ENCODE results near the gene CPSF3.

The CPSF3 gene

GRCh38 chr2:9415516-9416169 is 7.8 kb upstream of the CPSF3 start:
- Histone ChIP-seq H4K20me1 (ENCODE audit: insufficient read depth, low read length, poor library complexity, severe bottlenecking) (no peaks in the 10 kb centered on the region), H3K36me3 (ENCODE audit: insufficient read depth, low read length) (no peaks in the 10 kb centered on the region; the same call in 1 of the 2 replicates), H3K27me3 (ENCODE audit: insufficient read depth, low read length, poor library complexity, severe bottlenecking) (no peaks in the 10 kb centered on the region), H2AFZ (ENCODE audit: low read length) (no peak overlapping the region), H3K9ac (ENCODE audit: low read depth, low read length, poor library complexity, severe bottlenecking) (no peak overlapping the region), H3K9me3 (ENCODE audit: insufficient read depth, low read depth, low read length) (no peaks in the 10 kb centered on the region), H3K9me2 (replicated peaks; ENCODE audit: low read depth, low read length) (no peaks in the 10 kb centered on the region), H3K4me2 (ENCODE audit: low read depth, low read length, poor library complexity, severe bottlenecking) (no peak overlapping the region), H3K79me2 (ENCODE audit: insufficient read depth, low read length) (peaks cover 20% of the 10 kb centered on the region; the same call in 1 of the 2 replicates), H3K4me3 (ENCODE audit: low read length, poor library complexity, severe bottlenecking) (no peak overlapping the region), H3F3A (ENCODE audit: low read depth) (no peaks in the 10 kb centered on the region), H3K4me1 (ENCODE audit: insufficient read depth, low read length, poor library complexity, severe bottlenecking) (peaks cover 9% of the 10 kb centered on the region)
- TF ChIP-seq EZH2phosphoT487 (IDR thresholded peaks at IDR 0.05; ENCODE audit: borderline replicate concordance), result no peak
- TF ChIP-seq, protein P1, sequence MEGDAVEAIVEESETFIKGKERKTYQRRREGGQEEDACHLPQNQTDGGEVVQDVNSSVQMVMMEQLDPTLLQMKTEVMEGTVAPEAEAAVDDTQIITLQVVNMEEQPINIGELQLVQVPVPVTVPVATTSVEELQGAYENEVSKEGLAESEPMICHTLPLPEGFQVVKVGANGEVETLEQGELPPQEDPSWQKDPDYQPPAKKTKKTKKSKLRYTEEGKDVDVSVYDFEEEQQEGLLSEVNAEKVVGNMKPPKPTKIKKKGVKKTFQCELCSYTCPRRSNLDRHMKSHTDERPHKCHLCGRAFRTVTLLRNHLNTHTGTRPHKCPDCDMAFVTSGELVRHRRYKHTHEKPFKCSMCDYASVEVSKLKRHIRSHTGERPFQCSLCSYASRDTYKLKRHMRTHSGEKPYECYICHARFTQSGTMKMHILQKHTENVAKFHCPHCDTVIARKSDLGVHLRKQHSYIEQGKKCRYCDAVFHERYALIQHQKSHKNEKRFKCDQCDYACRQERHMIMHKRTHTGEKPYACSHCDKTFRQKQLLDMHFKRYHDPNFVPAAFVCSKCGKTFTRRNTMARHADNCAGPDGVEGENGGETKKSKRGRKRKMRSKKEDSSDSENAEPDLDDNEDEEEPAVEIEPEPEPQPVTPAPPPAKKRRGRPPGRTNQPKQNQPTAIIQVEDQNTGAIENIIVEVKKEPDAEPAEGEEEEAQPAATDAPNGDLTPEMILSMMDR (conservative IDR thresholded peaks at IDR 0.05; ENCODE audit: low read length), result no peak

- H3K9me2 ChIP-seq (replicated peaks; ENCODE audit: low read depth, low read length), result no peaks in the 10 kb centered on the region
- H3K4me3 ChIP-seq (ENCODE audit: low read length, poor library complexity, severe bottlenecking), result no peak overlapping the region
- peaks cover 9% of the 10 kb centered on the region for H3K4me1 ChIP-seq (ENCODE audit: insufficient read depth, low read length, poor library complexity, severe bottlenecking)
- H3F3A ChIP-seq (ENCODE audit: low read depth), result no peaks in the 10 kb centered on the region
- H2AFZ ChIP-seq (ENCODE audit: low read length), result no peak overlapping the region
- H3K36me3 ChIP-seq (ENCODE audit: insufficient read depth, low read length), result no peaks in the 10 kb centered on the region; the same call in 1 of the 2 replicates
- no peaks in the 10 kb centered on the region for H3K9me3 ChIP-seq (ENCODE audit: insufficient read depth, low read depth, low read length)
- TF ChIP-seq, protein P1 (conservative IDR thresholded peaks at IDR 0.05; ENCODE audit: low read length), result no peak
- no peak for TF ChIP-seq EZH2phosphoT487 (IDR thresholded peaks at IDR 0.05; ENCODE audit: borderline replicate concordance)
- H3K9ac ChIP-seq (ENCODE audit: low read depth, low read length, poor library complexity, severe bottlenecking), result no peak overlapping the region
- H4K20me1 ChIP-seq (ENCODE audit: insufficient read depth, low read length, poor library complexity, severe bottlenecking), result no peaks in the 10 kb centered on the region
- H3K4me2 ChIP-seq (ENCODE audit: low read depth, low read length, poor library complexity, severe bottlenecking), result no peak overlapping the region
- no peaks in the 10 kb centered on the region for H3K27me3 ChIP-seq (ENCODE audit: insufficient read depth, low read length, poor library complexity, severe bottlenecking)
- H3K79me2 ChIP-seq (ENCODE audit: insufficient read depth, low read length), result peaks cover 26% of the 10 kb centered on the region; the same call in 1 of the 2 replicates
Observed at GRCh38 chr2:9416267-9416961, 7.0 kb upstream of the CPSF3 start.

DNA sequence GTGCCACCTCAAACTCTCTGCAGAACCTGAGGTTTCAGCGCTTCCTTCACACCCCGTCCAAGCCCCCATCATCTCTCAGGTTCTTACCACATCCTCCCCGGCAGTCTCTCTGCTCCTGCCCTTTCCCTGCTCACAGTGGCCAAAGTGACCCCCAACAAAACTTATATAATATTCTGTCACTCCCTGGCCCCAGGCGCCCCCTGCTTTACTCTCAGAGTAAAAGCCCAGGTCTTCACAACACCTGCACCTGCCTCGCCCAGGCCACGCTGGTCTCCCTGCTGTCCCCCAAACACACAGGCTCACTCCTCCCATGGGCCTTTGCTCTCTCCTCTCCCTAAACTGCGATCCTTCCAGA is 6.5 kb upstream of the CPSF3 start:
- Histone ChIP-seq H3K9me2 (replicated peaks; ENCODE audit: low read depth, low read length) (no peaks in the 10 kb centered on the region), H3K4me2 (ENCODE audit: low read depth, low read length, poor library complexity, severe bottlenecking) (no peak overlapping the region), H3K9me3 (ENCODE audit: insufficient read depth, low read depth, low read length) (no peaks in the 10 kb centered on the region), H3K27me3 (ENCODE audit: insufficient read depth, low read length, poor library complexity, severe bottlenecking) (no peaks in the 10 kb centered on the region), H3K79me2 (ENCODE audit: insufficient read depth, low read length) (peaks cover 31% of the 10 kb centered on the region), H3K36me3 (ENCODE audit: insufficient read depth, low read length) (no peaks in the 10 kb centered on the region; the same call in 1 of the 2 replicates), H3K4me1 (ENCODE audit: insufficient read depth, low read length, poor library complexity, severe bottlenecking) (peaks cover 13% of the 10 kb centered on the region), H3K4me3 (ENCODE audit: low read length, poor library complexity, severe bottlenecking) (no peak overlapping the region), H3K9ac (ENCODE audit: low read depth, low read length, poor library complexity, severe bottlenecking) (no peak overlapping the region), H2AFZ (ENCODE audit: low read length) (no peak overlapping the region), H3F3A (ENCODE audit: low read depth) (no peaks in the 10 kb centered on the region), H4K20me1 (ENCODE audit: insufficient read depth, low read length, poor library complexity, severe bottlenecking) (peaks cover 3% of the 10 kb centered on the region)
- TF ChIP-seq, protein P1 (conservative IDR thresholded peaks at IDR 0.05; ENCODE audit: low read length), result no peak; the same call in 1 of the 2 replicates
- no peak for TF ChIP-seq EZH2phosphoT487 (IDR thresholded peaks at IDR 0.05; ENCODE audit: borderline replicate concordance)
